Pericardium fibroblast (primary cell): ENCODE results near the gene VCX3B. TPM values are rescaled to one million over a fixed set of nuclear protein-coding genes. Genes with fewer than 3 reads are reported as not detected.

Experiments used
- total RNA-seq: library from RNA; depleted of rRNA; stranded (reverse); fragments of >200 nt; gene quantifications from 2 replicates; pipeline ENCODE4 v1.2.3, GENCODE V29; 2015

VCX3B gene
- not detected in 2 replicates for total RNA-seq

DNA sequence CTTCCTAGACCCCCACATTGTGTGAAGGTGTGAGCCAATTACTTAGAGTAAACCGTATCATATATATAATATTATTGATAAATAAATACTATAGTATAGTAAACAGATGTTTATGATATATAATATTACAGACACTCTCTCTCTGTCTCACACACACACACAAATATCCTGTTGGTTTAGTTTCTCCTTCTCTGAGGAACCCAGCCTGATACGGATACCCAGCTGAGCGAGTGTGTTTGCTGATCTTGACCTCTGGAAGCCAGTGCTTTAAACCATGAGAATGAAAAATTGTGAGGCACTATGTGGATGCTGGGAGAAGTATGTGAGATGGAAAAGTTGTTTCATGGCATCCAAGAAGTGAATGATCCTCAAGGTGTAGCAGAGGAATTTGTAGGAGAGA, at the start of gene VCX3B:
Gene VCX3B, plus strand, starts transcription at position 301 of the 400 bp plus-strand sequence. CDS start 621 bp downstream, outside the sequence.

